Subcutaneous adipose tissue (tissue), 4 donors: ENCODE data around the gene NAP1L5. TPM values are rescaled to one million over a fixed set of nuclear protein-coding genes. Genes with fewer than 3 reads are reported as not detected.

Experiments
- total RNA-seq, 4 donors: library from RNA; depleted of rRNA; stranded (reverse); fragments of >200 nt; gene quantifications; one replicate each; pipeline ENCODE4 v1.1.0, GENCODE V29; 2016
- TF ChIP-seq, protein P1 (sequence below): fragments of 450-650 bp; IDR thresholded peaks from one replicate; pipeline ENCODE4 v1.5.1; 2016; ENCODE audit warnings: low read depth, mild to moderate bottlenecking, control low read depth, antibody characterized with exemption, moderate library complexity

NAP1L5 gene
- total RNA-seq, 4 donors from 2014 or later = 4.1 to 7.5 (median 6.0) TPM

- TF ChIP-seq, protein P1, sequence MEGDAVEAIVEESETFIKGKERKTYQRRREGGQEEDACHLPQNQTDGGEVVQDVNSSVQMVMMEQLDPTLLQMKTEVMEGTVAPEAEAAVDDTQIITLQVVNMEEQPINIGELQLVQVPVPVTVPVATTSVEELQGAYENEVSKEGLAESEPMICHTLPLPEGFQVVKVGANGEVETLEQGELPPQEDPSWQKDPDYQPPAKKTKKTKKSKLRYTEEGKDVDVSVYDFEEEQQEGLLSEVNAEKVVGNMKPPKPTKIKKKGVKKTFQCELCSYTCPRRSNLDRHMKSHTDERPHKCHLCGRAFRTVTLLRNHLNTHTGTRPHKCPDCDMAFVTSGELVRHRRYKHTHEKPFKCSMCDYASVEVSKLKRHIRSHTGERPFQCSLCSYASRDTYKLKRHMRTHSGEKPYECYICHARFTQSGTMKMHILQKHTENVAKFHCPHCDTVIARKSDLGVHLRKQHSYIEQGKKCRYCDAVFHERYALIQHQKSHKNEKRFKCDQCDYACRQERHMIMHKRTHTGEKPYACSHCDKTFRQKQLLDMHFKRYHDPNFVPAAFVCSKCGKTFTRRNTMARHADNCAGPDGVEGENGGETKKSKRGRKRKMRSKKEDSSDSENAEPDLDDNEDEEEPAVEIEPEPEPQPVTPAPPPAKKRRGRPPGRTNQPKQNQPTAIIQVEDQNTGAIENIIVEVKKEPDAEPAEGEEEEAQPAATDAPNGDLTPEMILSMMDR = no peak
Measured at GRCh38 chr4:88742561-88742960, 44.9 kb upstream of the NAP1L5 start.

- TF ChIP-seq, protein P1 = no peak
Measured at GRCh38 chr4:88738180-88738579, 40.6 kb upstream of the NAP1L5 start.

DNA sequence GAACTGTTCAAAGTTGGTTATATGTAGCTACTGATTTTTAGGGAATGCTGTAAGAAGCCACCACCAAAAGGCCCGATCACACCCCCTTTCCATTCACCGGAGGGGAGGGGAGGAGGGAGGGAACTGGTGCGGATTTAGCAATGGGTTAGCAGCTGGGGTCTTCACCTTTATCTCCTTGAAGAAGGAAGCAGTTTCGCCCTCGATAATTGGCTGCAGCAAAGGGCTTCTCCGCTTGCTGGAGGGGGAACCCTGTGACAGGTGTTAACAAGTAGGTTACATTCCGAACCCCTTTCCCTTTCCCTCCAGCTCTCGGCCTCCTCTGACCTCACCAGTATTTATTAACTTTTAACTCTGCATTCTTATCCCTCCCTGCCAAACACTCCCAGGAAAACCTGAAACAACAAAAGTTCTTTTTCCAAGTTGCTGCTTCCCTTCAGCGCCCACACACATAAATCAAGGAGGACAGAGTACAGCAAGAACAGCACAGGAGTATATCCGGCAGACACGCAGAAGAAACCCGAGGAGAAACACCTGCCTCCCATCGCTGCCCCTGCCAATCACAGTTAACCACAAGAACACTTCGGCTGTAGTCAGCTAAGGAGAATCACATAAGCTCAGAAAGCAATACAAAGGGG is 39.8 kb upstream of the NAP1L5 start:
- TF ChIP-seq, protein P1 = no peak

GRCh38 chr4:88736264-88736663 is 38.6 kb upstream of the NAP1L5 start:
- TF ChIP-seq, protein P1 = no peak

GRCh38 chr4:88735564-88735963 is 37.9 kb upstream of the NAP1L5 start:
- TF ChIP-seq, protein P1 = no peak

GRCh38 chr4:88734403-88734949 is 36.8 kb upstream of the NAP1L5 start:
- TF ChIP-seq, protein P1 = no peak

GRCh38 chr4:88732714-88733368 is 35.2 kb upstream of the NAP1L5 start:
- TF ChIP-seq, protein P1 = no peak
